SK-N-SH treated with all-trans-retinoic acid at 6 μM for 48 hours (cell line): Measurements from ENCODE around the gene EVI5.

Experiments
- TOX ChIP-seq: fragments of 250-450 bp; sonication (Bioruptor Pico); IDR thresholded peaks from 2 replicates; pipeline ENCODE4 v1.8.0; 2021; ENCODE audit warnings: mild to moderate bottlenecking, moderate library complexity, borderline replicate concordance
- TSHZ2 ChIP-seq: fragments of 250-450 bp; sonication (Bioruptor Pico); IDR thresholded peaks from 2 replicates; pipeline ENCODE4 v1.5.0; 2020; ENCODE audit warnings: mild to moderate bottlenecking, moderate library complexity
- ZC3H10 ChIP-seq: fragments of 250-450 bp; sonication (Bioruptor Pico); IDR thresholded peaks from 2 replicates; pipeline ENCODE4 v1.5.1; 2021; ENCODE audit warnings: mild to moderate bottlenecking, moderate library complexity
- ZFP3 ChIP-seq: fragments of 250-450 bp; sonication (Bioruptor Pico); IDR thresholded peaks from 2 replicates; pipeline ENCODE4 v1.5.0; 2020; ENCODE audit warnings: mild to moderate bottlenecking, moderate library complexity
- ZFP30 ChIP-seq: fragments of 450-650 bp; formaldehyde crosslinking; IDR thresholded peaks from 2 replicates; pipeline ENCODE4 v1.5.0; 2022; ENCODE audit warnings: mild to moderate bottlenecking, moderate library complexity

GRCh38 chr1:92488416-92488815 is 296.5 kb downstream of the EVI5 start:
- TF ChIP-seq ZFP30 (CRISPR knock-in tag) (no peak), ZC3H10 (CRISPR knock-in tag) (no peak), TSHZ2 (no peak), ZFP3 (CRISPR knock-in tag) (no peak), TOX (CRISPR knock-in tag) (no peak)
